HG03442 (cell line): ENCODE measurements around the gene COL25A1.

Experiments
- ATAC-seq: cut with Tn5 transposase; IDR thresholded peaks from one replicate; pipeline ENCODE4 v1.9.1; 2021; ENCODE audit warnings: mild to moderate bottlenecking, moderate library complexity; ENCODE audit not compliant: unreplicated experiment

COL25A1 gene

DNA sequence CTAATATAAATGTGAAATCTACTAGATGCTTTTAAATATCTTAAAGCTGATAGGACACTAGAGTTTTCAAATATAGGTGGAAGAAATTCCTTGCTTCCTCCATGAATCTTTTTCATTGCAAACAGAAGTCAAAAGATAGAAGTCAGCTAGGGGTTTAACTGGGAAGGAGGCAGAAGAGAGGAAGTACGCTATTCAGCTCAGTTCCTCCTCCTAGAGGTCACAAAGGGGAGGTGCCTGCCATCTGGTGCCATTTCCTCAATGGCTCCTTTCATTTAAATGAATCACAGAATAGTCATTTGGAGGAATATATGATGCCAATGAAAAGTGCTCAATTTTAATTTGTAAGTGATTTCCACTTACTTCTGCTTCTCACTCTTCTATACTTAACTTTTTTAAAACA, 8.5 kb downstream of the COL25A1 start:
- peak; percentile 98 for ATAC-seq

DNA sequence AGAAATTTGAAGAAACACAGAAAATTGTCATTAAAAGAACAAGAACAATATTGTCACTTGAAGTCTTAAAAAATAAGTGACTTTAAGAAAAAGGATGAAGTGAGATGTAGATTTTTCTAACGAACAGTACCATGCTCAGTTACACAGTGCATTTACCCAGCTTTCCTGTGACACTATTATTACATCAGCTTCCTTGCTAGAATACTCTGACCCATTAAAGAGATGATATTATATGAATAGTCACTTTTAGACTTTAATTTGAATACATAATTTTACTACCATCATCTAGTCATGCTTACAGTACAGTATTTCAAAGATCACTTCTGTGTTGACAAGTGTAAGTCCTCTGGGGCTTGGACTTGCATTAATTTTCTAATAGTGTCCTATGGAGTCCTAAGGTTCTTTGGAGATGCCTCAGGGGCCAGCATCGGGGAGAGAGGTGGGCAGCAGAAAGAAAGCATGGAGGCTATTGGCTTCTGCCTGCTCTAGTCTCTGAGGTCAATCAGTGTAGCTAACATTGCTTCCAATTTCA, 10.7 kb downstream of the COL25A1 start:
- ATAC-seq = no peak

DNA sequence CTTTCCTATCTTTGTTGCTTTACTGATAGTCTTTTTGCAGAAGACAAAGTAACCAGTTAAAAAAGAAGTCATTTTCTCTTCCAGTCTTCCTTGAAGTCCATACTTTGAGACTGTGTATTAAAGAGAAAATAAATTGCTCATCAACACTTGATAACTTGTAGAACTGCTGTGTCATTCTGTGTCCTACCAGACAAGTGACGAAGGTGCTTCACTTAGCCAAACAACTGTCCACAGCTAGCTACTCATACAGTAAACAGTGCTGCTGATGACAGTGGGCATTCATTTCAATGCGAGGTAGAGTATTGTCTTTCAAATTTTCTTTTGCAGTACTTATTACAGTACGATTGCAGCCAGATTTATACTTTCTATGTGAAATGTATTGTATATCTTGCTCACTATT, 11.5 kb downstream of the COL25A1 start:
- no peak for ATAC-seq

DNA sequence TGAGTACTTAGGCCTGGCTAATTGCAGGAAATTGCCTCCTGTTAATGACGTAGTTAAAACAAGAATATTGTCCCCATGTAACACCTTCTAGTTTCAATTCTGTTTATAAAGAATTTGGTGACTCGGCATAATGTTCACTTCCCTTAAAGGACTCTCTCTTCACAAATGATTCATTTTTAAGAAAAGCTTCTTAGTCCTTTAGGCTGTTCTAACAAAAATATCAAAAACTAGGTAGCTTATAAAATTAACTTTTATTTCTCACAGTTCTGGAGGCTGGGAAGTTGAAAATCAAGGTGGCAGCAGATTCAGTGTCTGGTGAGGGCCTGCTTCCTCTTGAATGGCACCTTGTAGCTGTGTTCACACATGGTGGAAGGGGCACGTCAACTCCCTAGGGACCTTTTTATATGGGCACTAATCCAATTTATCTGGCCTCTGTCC, 23.8 kb downstream of the COL25A1 start:
- peak; percentile 87 for ATAC-seq

DNA sequence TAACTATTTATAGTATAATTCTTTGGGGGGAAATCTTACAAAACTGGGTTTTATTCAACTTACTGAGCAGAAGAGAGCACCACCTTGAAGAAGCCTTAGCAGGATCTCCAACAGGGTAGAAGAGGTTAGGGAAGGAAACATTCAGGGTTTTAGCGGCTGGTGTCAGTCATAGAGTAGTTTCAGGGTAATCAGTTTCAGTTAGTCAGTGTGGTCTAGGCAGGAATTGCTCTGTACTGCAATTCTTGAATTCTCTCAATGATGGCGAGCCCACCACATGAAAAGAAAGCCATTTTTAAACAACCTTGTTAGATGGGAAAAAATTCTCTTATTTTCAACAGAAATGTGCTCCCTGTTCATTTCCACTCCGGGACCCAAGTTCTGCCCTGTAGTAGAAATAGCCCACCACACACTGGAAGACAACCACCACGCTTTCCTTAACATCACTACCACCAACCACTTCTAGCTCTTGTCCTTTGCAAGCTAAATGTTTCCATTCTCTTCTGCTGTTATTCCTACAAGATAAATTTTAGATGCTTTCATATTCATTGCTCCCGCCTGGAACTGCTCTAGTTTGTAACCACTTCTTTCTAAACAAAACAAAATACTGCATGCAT, 25.9 kb downstream of the COL25A1 start:
- ATAC-seq = peak; percentile 78

DNA sequence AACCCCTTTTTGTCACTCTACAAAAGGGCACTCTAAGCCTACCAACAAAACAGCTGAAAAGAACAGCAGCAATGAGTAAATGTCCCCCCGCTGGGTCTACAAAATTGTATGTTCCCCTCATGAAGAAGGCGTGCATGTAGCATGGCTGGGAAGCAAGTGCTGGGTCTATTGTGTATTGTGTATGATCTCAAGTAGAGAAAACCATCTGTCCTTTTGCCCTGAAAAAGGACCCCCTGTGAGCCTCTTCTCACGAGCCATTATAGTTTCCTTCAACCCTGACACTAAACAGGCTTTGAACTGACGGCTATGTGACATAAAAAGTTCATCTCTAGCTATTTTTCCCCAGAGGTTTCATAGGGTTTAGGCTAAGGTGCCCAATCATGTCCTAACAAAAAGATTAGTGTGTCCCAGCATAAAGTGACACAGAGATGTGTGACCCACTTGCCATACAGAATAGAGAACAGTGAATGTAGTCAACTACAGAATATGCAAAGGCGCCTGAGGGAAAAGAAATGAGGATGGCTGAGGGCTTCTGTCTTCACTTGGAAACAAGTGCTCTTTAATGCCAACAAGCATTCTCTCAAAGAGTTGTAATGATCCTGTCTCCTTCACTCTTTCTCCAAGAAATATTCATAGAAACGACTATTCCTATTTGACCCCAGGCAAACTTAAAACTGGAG, 27.3 kb downstream of the COL25A1 start:
- no peak for ATAC-seq

DNA sequence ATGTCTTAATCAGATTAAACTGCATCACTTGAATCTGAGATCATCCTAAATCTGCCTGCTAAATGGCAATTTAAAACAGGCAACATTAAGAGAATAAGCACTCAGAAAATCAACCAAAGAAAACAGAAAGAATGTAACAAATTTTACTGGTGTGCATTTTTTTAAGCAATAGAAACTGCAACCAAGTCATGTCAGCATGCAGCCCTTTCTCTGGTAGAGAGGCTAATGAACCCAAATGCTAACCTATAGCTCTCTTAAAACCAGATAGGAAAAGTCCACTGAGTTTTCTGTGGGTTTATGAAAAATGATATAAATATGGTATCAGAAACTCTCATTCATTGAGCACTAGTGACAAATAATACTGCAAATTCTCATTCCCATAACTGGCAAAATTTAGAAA, 35.6 kb downstream of the COL25A1 start:
- ATAC-seq = no peak

DNA sequence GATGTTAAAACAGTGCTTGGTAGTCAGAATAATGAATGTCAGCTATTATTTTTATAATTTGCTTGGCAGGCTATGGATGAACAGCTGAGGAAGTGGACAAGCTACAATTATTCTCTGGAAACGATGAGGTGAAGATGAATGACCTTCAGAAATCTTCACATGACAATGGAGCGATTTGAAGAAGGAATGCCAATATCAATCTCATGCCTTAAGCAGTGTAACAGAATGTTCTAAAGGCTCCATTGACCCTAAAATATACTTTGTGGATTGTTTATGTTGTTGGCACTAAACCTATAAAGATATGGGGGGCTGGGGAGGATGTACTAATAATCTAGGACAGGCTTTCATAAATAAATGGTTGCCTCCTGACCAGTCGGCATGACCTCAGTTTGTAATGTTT, 36.2 kb downstream of the COL25A1 start:
- no peak for ATAC-seq

DNA sequence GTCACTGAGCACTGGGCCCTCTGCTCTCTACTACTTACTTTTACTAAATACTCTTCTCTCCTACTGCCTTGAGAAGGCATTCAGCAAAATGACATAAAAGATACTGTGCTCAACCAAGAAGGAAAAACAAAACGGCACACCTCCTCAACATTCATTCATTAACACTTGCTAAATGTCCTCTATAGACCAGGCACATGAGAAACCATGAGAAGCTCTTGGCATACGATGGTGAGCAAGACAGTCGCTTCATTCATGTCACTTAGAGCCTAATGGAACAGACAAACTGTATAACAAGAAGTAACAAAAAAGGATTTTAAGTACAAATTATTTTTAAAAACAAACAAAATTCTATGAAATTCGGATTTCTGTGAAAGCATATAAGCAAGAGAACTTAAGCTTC, 38.7 kb downstream of the COL25A1 start:
- ATAC-seq = no peak

DNA sequence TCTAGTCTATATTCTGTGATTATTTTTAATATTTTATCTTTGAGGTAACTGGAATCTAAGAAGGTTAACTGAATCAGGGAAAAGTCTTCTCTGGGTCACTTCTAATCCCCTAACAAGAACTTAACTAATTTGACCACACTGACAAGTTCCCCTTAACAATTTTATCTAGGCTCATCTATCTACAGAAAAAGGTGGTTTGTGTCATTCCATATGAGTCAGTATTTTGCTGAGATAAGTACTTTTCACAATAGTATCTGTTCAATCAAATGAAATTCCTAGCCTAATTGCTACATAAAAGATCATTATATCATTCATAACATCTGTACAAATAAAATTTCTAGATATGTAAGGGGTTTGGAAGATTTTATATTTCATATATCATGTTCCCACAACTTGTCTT, 45.6 kb downstream of the COL25A1 start:
- no peak for ATAC-seq

DNA sequence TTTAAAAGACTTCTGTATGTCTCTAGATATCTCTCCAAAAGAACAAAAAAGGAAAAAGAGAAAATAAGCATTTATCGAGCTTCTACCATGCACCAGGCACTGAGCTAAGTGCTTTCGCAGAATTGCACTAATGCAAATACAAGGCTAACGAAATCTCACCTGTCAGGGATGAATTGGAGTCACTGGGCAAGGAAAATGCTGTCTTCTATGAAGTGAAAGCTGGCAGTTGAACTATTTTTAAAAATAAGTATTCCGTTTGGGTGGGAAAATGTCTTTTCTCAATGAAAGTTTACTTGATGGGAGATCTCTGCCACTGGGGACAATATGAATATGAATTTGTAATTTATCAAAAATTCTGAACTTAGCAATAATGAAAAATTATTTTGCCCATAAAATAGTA, 47.6 kb downstream of the COL25A1 start:
- no peak for ATAC-seq

DNA sequence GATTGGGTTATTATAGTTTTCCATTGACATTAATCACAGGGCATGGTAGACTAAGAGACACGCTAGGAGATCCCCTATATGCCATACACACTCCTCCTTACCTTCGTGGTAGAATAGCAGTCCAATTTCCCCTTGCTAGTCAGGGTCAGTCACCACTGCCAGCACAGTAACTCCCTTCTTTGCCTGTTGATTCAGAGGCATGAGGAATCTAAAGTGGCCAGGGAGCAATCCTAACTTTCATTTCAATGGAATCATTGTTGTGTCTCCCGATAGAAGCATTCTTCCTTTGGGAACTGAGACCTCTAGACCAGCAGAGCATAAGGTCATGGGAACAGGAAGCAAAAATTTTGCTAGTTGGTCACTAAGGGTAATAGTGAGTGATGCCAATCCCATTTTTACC, 51.1 kb downstream of the COL25A1 start:
- no peak for ATAC-seq

DNA sequence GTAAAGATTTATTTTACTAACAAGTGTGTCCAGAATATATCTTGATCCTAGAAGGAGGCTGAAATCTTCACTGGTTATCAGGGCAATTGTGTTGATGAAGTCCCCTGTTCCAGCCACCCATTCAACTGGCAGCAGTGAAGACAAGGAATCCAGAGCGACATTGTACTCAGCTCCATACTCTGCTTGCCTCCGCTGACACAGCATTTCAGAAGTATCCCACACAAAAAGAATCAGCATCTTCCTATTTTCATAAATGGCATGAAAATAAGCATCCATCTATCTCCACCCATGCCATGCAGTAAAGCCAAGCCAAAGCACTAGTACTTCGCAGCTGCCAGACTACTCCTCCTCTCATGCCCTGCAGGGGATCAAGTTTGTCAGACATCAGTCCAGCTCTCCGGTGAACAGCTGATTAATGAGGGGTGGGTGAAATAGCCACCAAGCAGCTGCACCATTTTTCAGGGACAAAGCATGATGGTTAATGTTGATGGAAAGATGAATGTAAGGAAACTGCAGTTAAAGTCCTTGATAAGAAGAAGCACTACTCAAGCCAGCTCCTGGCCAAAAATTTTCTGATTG, 54.0 kb downstream of the COL25A1 start:
- no peak for ATAC-seq

DNA sequence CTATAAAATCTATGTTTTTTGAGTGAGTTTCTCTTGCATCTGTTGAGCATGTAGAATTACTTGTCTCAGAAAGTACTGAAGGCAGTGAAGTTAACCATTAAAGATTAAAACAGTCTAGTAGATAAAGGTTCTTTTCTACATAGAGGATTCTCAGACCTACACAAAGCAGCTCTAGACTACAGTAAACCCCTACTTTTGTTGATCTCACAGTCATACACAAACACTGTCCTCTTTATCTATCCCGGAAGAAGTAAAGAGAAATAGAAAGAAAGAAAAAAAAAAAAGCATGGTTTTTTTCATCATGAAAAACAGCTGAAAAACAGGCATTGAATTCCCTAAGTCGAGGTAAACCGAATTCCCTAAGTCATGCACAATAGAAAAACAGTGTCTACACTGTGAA, 58.6 kb downstream of the COL25A1 start:
- no peak for ATAC-seq

DNA sequence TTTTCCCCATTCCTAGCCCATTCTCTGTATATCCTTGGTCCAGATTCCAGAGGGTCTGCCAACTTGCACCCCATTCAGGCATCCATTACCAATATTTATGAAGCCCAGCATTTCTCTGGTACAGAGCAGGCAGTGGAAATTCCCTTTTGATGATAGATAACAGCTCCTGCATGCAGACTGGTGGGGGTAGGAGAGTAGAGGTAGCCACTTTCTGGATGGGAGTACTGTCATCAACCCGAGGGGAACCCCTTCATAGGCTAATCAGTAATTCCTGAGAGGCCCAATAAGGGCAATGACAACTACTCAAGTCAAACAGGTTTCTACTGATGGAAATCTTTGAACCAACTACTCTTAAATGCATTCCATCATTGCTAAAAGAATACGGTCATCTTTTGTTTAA, 63.7 kb downstream of the COL25A1 start:
- ATAC-seq = no peak

DNA sequence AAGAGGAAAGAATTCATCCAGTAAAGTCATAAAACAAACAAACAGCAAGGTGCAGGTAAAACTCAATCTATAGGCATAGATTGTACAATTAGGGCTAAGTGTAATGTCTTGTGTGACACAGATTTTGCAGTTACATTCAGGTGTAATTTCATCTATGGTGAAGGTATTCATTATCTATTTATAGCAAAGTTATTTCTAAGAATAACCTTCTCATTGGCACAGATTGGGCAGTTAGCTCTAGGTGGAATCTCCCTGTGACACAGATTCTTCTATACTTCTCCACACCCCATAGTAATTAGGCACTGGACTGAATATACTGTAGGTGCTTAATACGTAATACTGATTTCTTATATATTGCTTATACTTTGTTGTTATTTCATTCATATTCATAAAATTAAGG, 66.8 kb downstream of the COL25A1 start:
- ATAC-seq = no peak

DNA sequence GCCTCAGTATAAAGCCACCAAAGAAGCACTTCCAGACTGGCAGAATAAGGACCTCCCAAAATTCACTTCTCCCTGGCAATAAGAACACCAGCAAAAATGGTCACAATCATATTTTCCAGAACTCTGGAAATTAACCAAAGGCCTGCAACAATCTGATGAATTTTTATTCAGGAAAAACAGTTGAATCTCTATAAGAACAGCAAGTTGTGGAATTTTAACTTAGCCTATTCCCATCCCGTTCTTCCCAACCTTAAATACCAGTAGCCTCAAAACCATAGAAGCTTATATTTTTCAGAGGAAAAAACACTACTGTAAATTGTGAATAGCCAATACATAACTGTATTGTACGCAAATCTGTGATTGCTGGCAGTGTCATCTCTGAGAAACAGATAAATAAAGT, 67.9 kb downstream of the COL25A1 start:
- no peak for ATAC-seq

DNA sequence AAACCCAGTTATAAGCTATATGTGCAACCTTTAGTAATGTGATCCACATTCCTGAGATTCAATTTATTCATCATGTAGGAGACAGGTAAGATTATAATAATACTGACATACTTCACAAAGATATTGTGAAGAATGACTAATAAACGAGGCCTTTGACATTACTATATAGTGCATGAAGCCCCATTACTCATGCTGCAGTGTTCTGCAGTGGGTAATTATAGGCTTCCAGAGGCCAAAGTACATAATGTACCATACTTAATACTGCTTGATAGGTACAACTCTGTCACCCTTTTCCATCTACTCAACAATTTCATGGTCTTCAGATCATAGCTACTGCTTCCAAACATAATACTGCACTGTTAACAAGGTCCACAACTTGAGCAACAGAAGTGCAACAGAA, 68.9 kb downstream of the COL25A1 start:
- no peak for ATAC-seq

DNA sequence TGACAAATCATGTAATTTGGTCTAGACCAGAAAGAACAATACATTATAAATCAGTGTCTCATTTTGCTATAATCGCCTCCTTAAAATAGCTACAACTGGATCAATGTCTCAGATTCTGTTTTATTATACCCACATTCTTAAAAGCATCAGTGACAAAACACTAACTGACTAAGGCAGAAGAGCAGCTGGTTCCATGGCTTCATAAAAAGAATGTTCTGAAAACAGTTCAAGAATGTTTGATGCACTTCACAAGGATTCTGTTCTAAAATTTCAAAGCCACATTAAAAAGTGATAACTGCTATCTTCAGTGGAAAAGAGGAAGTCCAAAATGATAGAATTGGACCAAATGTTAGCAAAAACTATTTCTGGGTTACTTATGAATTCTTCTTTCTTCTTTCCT, 69.8 kb downstream of the COL25A1 start:
- ATAC-seq = no peak

DNA sequence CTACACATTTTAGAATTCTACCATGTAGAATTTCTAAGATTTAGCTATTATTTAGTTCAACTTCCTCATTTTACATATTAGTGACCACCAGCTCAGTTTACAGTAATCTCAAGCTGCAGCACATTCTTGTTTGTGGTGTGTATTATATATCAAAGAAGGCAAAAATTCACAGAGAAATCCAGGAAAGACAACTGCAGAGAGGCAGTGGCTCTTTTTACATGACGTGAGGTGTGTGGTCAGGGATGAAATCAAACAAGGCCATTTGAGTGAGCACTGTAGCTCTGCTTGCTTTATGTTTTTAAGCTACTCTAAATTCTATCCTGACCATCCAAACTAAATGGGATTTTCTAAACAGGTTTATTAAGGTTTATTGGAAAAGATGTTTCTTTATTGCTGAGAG, 71.1 kb downstream of the COL25A1 start:
- no peak for ATAC-seq

DNA sequence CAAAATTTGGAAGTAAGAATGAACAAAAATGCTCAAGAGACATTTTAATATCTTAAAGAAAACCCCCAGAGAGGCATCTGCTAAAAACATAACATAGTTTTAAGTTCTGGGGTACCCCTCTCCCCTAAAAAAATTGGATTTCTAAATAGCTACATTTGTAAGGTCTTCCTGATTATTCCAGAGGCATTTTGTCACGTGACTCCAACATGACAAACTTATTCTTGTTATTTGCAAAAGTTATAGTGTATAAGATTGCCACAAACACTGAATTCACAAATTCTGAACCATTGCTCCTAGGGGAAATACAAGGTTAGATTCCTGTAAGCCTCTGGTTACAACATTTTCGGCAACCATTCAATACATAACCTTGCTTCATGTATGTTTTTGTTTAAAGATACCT, 73.4 kb downstream of the COL25A1 start:
- ATAC-seq = no peak

DNA sequence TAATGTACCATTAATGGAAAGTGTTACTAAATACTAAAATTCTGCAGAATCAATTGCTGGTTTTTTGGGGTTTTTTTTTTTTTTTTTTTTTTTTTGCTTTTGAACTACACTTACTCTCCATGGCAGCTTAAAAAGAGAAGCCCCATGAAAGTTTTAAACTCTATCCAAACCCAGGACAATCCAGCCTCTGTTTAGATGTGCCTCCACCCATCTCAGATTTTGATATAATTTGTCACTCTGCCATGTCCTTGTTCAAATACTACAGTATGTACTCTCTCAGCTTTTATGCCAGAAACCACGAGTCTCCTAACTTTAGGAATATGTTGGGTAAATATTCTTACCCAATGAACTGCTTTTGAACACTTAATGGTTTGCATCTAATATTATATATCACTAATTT, 84.2 kb downstream of the COL25A1 start:
- ATAC-seq = no peak
